Stimulated activated CD4-positive, alpha-beta T cell treated with anti-CD3 and anti-CD28 coated beads, Interleukin-15, amount 100 ng/mL, for 1 hour (primary cell): ENCODE data around the gene RIPK3.
"Not testable (repeated sequence)": the region's sequence is repeated elsewhere in the genome, so short reads cannot be mapped to it uniquely, and the experiment has no call there.

Experiments used
- DNase-seq, 2 donors: peaks; one replicate each; pipeline ENCODE4 v3.0.0-alpha.2; 2020; ENCODE audit warnings: low read depth in 1 of 2, low spot score in 1 of 2

Gene RIPK3

DNA sequence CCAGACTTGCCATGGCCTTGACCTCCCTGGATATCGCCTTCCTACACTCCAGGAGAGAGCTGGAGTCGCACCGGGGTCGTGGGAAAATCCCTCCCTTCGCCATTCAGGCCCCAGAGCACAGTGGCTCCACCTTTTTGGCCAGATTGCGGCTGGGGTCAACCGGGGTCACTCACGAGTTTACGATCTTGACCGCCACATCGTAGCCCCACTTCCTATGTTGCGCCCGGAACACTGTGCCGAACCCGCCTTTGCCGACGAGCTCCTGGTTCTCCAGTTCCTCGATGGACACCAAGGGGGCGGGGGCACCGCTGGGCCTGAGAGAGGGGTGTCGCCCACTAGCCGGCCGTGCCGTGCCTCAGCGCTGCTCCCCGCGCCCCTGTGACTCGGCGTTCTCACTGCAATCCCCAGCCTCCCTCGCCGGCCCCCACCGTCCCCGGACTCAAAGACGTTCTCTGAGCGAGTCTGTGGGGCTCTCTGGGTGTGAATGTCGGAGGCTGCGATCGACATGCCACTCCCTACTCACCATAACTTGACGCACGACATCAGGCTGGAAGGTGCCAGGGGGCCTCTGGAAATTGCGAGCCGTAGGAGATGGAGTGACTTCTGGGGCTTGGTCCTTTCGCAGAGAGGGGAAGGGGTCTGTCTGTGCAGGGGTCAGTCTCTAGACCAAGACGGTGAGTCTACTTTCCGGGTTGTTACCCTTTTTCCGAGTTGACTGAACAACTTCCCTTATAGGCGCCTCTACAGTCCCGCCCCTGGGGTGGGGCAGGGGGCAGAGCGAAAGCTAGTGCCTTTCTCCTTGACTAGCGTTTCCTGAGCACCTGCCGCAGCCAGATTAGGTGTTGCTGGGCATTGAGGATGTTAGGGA lies at the start of gene RIPK3:
Gene RIPK3, minus strand, starts transcription at position 708 of the 868 bp plus-strand sequence. Its CDS starts 165 bp downstream, at position 543.
- peak; percentile 40 to 64 for DNase-seq

DNA sequence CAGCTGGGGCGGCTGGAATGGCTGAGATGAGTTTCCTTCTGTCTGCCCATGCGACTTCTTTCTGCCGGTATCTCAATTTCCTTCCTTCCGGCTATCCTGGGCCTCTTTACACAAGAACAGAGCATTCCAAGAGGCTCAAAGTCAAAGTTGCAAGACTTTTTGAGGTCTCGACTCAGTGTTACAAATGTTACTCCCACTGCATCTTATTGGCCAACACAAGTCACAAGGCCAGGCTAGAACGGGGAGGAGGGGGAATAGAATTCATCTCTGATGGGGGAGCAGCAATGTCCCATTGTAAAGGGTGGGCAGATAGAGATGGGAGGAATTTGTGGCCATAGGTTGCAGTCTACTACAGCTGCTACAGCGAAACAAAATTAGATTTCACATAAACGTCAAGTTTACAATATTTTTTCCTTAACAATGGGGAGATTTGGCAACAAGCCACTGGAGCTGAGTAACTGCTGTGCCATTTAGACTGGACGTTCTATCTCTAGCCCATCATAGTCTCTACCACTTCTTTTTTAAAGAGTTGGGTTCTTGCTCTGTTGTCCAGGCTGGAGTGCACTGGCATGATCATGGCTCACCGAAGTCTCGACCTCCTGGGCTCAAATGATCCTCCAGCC lies 49.5 kb upstream of the RIPK3 start:
- DNase-seq, result no peak

- DNase-seq, result no peak
Observed at GRCh38 chr14:24388474-24389179, 48.8 kb upstream of the RIPK3 start.

DNA sequence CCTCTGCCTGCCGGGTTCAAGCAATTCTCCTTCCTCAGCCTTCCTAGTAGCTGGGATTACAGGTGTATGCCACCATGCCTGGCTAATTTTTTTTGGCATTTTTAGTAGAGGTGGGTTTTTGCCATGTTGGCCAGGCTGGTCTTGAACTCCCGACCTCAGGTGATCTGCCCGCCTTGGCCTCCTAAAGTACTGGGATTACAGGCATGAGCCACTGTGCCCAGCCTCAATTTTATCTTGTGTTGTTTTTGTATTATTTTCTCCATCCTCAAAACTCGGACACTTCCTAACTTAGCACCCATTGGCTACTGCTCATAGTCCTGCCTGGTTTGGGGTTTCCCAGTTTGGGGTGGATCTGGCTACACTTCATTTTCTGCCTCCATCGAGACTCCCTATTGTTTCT lies 47.8 kb upstream of the RIPK3 start:
- not testable (repeated sequence) for DNase-seq

DNA sequence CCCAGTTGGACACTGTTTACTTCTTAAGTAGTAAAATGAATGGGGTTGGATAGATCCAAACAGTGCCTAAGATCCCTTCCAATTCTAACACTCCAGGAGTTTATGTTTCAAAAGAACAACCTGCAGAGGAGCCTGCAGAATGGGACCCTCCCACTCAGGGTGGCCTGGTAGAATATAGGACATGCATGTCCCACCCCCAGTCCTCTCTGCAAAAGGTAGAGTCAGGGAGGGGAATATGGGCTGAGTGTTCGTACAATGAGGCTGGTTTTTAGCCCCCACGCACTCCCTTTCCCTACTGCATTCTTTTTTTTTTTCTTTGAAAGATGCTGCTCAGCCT lies 47.2 kb upstream of the RIPK3 start:
- DNase-seq, result no peak

- no peak for DNase-seq
Observed at GRCh38 chr14:24385524-24385923, 45.7 kb upstream of the RIPK3 start.

GRCh38 chr14:24384169-24384568 lies 44.4 kb upstream of the RIPK3 start:
- DNase-seq, result no peak

DNA sequence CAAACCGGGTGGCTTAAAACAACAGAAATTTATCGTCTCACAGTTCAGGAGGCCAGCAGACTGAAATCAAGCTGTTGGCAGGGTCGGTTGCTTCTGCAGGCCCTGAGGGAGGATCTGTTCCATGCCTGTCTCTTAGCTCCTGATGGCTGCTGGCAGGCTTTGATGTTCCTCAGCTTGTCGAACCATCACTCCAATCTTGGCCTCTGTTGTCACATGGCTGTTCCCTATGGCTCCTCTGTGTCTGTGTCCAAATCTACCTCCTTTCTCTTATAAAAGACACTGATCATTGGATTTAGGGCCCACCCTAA lies 42.2 kb upstream of the RIPK3 start:
- DNase-seq, result no peak

DNA sequence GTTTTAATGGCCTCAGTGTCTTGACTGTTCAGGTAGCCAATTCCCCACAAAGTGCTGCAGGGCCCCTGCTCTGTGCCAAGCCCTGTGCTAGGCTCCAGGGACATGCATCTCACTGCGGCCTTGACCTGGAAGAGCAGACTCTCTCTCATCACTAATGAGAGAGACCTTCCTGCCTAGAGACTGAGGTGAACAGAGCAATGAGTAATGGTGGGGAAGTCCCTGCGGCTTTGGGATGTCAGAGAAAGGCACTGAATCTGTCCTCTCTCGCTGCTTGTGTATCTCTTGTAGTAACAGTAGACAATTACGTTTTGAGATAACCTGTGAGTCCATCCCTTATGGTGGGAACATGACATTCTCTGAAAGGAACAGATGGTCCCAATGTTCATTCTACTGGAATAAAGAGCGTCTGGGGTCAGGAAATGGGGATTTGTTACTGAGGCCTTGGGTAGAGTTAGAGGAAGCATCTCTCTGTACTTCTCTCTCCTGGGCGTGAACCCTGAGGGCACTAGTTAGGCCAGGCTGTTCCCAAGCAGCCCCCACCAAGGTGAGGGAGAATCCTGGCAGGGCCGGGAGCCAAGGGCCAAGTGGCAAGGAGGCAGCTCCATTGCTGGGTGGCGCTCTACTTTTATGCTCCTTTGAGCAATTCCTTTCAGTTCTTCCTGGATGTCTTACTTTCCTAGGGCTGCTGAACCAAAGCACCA lies 41.7 kb upstream of the RIPK3 start:
- DNase-seq, result no peak

- DNase-seq, result no peak
Observed at GRCh38 chr14:24379907-24380730, 40.3 kb upstream of the RIPK3 start.

- no peak for DNase-seq
Observed at GRCh38 chr14:24378981-24379906, 39.5 kb upstream of the RIPK3 start.

GRCh38 chr14:24378327-24378726 lies 38.5 kb upstream of the RIPK3 start:
- DNase-seq, result no peak

DNA sequence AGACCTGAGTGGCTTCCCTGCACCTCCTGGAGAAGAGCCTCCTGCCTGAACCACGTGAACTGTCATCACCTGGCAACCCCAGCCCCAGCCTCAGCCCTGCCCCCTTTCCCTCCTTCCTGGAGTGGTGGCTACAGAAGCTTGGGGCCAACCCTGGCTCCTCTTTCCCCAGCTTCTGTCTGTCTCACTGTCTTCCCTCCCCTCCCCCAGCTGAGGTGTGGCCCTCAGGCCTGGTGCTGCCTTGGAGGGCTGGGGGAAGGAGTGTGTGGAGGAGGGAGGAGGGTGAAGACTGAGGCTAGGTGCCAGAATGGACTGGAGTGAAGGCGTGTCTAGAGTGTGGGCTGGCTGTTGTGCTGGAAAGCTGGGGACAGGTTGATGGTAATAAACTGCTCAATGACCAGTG lies 37.9 kb upstream of the RIPK3 start:
- DNase-seq, result no peak

DNA sequence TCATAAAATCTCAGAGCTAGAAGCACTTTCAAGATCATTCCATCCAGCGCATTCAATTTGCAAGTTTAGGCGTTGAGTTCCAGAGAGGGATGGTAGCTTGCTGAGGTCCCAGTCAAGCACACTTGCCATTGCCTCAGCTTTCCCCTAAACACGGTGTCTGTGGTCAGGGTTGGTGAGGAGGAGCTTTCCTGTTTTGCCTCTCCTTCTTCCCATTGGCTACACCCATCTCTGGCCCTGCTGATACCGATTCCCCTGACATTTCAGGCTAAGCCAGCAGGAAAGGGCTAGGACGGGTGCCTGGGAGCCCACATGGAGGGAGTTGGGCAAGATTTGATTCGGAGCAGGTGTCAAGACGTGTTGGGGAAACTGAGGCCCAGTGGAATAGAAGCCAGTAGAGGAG lies 37.3 kb upstream of the RIPK3 start:
- no peak for DNase-seq

DNA sequence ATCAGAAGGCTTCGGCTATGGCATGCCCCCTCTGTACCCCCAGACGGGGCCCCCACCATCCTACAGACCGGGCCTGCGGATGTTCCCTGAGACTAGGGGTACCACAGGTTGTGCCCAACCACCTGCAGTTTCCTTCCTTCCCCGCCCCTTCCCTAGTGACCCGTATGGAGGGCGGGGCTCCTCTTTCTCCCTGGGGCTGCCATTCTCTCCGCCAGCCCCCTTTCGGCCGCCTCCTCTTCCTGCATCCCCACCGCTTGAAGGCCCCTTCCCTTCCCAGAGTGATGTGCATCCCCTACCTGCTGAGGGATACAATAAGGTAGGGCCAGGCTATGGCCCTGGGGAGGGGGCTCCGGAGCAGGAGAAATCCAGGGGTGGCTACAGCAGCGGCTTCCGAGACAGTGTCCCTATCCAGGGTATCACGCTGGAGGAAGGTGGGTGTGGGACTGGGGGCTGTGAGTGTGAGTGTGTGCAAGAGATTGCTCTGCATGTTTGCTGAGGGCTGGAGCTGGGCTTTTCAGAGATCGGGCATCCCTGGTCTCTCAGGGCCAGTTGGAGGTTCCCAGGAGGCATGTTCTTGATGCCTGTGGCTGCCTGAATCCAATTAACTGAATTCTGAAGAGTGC lies 36.8 kb upstream of the RIPK3 start:
- DNase-seq, result no peak

- no peak for DNase-seq
Observed at GRCh38 chr14:24372701-24373416, 33.1 kb upstream of the RIPK3 start.

DNA sequence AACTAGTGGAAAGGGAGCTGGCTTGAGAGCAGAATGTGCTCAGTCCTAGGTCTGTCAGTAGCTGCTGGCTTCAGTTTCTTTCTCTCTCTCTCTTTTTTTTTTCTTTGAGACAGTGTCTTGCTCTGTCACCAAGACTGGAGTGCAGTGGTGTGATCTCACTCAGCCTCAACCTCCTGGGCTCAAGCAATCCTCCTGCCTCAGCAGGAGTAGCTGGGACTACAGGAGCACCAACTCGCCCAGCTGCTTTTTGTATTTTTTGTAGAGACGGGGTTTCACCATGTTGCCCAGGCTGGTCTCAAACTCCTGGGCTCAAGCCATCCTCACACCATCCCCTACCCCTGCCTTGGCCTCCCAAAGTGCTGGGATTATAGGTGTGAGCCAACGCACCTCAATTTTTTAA lies 31.8 kb upstream of the RIPK3 start:
- not testable (repeated sequence) for DNase-seq

GRCh38 chr14:24370748-24371147 lies 31.0 kb upstream of the RIPK3 start:
- no peak for DNase-seq
